GM19240 (cell line): ENCODE measurements around the gene TMEM132D.

Source experiments
- DNase-seq: peaks from one replicate; pipeline ENCODE4 v3.0.0; 2011; ENCODE audit warnings: low spot score; ENCODE audit not compliant: insufficient read length

The TMEM132D gene

GRCh38 chr12:129873111-129873832 lies 30.6 kb downstream of the TMEM132D start:
- no peak for DNase-seq

GRCh38 chr12:129871991-129872972 lies 31.5 kb downstream of the TMEM132D start:
- no peak for DNase-seq

DNA sequence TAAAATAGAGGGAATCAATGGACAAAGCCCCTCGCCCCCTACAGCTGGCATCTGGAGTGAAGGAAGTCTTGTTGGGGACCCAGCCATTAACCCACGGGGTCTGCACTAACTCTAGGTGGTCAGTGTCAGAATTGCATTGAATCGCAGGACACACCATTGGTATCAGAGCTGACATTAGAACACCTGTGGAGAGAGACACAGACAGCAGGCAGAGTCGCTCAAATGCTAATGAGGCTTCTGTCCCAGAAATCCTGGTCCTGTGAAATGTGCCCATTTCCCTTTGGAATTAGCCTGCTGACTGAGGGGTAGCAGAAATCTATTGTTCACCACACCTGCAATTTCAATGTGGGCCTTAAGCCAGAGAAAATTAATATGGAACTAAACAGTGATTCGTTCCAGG lies 33.0 kb downstream of the TMEM132D start:
- no peak for DNase-seq

DNA sequence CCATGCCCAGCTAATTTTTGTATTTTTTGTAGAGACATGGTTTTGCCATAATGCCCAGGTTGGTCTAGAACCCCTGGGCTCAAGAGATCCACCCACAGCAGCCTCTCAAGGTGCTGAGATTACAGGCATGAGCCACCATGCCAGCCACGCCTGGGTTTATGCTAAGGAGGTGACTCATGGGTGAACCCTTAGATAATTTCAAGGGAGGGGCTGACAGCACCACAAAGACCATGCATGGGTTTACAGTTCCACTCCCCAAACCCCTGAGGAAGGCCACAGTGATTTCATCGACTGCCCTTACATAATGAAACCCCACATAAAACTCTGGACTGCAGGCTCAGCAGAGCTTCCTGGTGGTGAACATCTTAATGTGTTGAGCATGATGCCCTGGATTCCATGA lies 33.7 kb downstream of the TMEM132D start:
- no peak for DNase-seq

DNA sequence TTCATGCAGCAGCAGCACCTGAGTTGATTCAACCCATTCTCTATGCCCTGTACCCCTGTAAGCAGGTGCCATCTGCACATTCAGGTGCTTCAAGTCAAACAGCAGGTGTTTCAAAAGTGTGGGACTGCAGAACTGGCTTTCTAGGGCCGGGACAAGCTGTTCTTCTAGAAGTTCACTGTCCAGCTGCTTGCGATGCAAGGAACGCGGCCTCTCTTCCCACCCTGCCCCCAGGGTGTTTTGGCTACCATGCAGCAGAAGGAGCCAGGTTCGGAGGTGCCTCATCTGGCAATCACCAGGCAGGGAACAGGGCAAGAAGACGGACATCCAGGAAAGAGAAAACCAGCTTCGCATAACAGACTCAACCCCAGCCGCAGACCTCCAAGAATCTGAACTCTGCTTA lies 35.2 kb downstream of the TMEM132D start:
- DNase-seq: no peak

DNA sequence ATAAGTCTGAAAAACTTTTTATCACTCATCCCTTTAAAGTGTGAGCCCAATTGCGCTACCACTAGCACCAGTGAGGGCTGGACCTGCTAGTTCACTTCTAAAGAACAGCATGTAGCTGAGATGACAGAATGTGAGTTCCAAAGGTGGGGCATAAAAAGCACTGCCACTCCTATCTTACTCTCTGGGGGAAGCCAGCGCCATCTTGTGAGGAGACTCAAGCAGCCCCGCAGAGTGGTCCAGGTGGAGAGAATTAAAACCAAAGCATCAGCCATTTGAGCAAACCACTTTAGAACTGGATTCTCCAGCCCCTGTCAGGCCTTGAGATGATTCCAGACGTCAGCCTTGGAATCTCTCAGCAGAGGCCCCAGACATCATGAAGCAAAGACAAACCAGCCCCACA lies 39.9 kb downstream of the TMEM132D start:
- DNase-seq: no peak

- no peak for DNase-seq
Measured at GRCh38 chr12:129862561-129863175, 41.2 kb downstream of the TMEM132D start.

DNA sequence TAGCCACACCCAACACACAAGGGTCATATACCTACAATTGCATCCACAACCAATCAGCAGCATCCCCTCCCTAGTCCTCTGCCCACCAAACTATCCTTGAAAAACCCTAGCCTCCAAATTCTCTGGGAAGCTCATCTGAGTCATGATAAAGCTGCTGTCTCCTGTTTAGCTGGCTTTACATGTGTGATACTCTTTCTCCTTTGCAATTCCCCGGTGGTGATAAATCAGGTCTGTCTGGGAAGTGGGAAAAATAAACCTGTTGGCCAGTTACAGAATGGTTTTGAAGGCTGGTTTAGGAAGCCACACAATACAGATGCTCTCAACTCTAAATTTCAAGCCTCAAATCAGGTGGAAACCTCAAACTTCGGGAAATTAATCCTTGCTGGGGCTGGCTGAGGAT lies 41.9 kb downstream of the TMEM132D start:
- DNase-seq: no peak

DNA sequence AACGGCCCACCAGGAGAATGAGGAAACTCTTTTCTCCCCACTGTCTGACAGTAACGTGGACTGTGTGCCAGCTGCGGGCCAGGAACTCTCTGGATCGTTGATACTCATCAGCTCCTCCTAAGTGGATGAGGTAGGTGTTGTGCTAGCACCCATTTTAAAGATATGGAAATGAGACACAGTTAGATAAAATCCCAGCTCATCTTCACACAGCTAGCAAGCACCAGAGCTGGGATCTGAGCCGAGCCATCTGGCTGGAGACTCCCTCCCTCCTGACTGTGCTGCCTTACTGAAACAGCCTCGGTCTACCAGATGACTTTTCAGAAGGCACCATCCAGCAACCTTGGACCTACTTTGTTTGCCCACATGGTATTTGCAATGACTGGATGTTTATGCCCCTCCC lies 49.2 kb downstream of the TMEM132D start:
- no peak for DNase-seq

- no peak for DNase-seq
Measured at GRCh38 chr12:129851296-129851695, 52.5 kb downstream of the TMEM132D start.

- no peak for DNase-seq
Measured at GRCh38 chr12:129848876-129849275, 54.9 kb downstream of the TMEM132D start.

GRCh38 chr12:129847063-129847462 lies 56.8 kb downstream of the TMEM132D start:
- DNase-seq: no peak

DNA sequence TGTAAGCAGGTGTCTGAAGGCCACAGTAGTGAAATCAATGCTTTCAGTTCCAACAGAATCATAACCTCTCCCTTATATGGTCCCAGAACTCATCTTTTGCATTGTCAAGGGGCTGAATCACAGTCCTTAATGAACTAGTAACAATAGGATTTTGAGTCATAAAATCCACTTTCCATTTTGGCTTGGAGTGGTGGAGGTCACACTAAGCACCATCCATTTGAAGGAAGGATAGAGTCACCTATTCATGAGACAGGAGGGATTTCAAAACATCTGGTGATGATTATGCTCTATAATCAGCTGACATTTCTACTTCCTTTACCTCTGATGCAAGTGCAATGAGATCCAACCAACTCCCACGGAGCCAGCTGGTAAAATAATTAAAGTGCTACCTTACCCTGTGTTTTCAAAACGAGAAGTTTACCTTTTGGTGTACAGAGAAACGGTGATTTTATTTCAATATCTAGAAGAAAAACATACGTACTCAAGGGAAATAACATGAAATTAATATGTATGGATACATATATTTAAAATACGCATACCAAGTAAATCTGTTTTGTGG lies 59.1 kb downstream of the TMEM132D start:
- DNase-seq: no peak

GRCh38 chr12:129841251-129841650 lies 62.6 kb downstream of the TMEM132D start:
- no peak for DNase-seq

DNA sequence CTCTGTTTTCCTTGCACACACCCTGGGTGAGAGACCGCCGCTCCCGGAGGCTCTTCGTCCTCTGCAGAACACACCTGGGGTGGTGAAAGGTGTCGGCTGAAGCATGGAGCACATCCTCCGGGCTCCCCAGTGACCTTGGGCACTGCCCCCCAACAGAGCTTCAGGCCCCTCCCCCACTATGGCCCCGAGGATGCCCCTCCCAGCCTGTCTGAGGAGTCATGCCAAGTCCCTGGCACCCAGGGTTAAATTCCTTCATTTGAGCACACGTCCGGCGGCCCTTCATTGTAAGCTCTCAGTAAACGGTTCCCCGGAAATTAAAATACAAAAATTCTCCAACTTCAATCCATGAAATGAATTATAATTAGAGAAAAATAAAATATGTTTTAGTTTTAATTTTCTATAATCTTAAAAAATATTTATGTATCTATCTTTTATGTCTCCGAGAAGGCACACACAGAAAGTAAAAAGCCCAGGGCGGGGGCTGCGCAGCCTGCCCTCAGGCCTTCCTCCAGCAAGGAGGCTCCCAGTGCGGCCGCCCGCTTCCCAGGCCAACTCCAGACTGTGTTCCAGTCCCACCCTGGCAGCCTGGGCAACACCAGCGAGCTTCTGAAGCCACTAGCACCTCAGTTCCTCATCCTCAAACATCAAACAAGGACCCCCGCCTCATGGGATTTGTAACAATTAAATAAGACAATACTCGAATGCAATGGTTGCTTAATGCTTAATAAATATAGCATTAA lies 63.5 kb downstream of the TMEM132D start:
- DNase-seq: no peak

DNA sequence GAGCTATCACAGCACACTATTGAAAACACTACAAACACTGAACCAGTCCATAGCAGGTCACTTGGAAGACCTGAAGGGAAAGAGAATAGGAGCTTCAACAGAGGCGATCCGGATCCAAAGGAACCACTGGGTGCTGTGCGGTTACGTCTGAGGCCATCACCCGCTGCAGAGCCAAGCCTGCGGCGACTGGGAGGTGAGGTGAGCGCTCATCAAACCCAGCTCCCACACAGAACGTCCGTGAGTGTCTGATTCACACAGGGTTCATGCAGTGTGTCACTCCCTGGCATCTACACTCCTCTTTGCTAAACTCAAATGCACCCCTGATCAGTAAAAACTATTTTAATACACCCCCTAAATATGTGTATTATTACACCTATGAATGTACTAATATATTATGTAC lies 64.1 kb downstream of the TMEM132D start:
- no peak for DNase-seq

DNA sequence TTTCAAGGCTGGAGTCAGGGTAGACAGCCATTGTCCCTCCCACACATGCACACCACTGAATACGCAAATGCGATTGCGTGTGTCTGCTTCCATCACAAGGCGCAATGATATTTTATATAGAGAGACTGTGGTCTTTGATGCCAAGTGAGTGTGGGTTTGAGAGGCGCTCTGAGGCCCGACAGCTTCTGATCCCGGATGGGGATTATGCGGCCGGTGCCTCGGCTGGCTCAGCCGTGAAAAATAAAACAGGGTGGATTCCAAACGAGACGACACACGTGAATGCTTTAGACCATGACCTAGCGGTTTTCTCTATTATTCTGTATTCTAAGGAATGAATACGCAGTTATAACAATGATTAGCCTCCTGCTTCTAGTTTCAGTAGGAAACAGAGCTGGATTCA lies 72.5 kb downstream of the TMEM132D start:
- no peak for DNase-seq

DNA sequence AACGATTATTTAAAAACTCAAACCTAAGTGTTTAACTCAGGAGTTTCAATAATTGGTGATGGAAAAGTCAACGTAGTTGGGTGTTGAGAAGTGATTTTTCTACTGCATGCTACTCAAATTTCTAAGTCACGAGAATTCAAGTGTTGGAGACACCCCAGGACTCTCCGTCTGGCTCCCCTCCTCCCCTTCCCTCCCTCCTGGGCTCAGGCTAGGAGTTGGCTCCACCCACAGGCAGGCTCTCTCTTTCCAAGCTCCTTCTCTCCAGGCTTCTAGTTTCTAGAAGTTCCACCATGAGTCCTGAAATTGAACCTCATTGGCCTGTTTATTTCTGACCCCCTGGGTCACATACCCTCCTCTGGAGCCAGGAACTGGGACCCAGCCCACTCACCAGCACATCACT lies 73.0 kb downstream of the TMEM132D start:
- no peak for DNase-seq

DNA sequence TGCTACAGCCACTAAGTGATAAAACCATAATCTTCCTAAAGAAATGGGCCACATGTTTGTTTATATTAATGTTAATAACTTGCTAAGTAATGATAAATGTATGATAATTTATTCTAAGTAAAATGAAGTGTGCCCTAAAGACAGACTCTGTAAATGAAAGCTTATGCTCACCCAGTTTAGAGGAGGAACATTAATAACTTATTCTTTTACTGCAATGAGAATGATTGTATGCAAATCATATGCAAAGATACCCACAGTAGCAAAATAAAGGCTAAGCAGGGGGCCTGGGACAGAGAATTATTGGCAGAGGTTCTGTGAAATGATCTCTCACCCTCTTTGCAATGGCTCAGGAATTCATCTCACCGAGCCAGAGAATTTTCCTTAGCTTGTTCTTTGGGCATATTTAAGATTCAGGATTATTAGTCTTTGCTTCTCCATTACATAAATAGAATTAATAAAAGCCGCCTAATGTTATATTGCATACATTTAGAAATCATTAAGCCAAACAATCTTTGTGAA lies 75.9 kb downstream of the TMEM132D start:
- no peak for DNase-seq

- no peak for DNase-seq
Measured at GRCh38 chr12:129827102-129827865, 76.5 kb downstream of the TMEM132D start.
